GM19193 (cell line): Measurements from ENCODE around the gene INSYN1.

Experiments
- POLR2A ChIP-seq: IDR thresholded peaks from 4 replicates; pipeline ENCODE4 v1.6.1; 2011; ENCODE audit not compliant: insufficient read depth, insufficient read length; ENCODE audit errors: extremely low read depth

INSYN1 gene

DNA sequence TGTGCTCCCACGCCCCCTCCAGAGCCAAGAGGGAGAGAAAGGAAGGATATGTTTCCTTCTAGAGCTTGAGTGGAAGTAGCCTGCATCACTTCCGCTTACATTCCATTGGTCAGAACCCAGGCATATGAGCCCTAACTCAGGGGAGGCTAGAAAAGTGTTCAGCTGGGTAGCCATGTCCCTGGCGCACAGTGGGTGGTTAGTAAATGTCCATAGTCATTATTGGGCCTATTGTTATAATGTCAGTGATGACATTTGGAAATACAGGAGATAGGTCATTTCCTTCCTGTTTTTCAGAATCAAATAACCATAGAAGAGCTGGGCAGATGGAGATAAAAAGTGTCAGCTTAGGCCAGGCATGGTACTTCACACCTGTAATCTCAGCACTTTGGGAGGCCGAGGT is 41.6 kb downstream of the INSYN1 start:
- TF ChIP-seq POLR2A, result no peak

DNA sequence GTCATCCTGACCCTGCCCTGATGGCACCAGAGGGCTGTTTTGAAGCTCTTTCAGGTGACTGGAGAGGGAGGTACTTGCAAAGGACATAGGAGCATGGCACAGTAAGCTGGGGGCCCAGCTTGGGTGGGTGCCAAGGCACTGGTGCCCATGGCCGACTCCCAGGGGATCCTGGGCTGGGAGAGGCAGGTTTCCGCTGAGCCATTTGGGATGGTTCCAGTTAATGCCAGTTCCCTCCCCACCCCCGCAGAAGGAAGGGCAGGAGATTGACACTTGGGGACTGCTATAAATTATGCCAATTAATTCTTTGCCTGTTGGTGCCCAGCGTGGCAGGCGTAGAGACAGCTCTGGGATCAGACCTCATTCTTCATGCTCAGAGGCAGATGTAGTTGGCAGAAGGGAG is 42.8 kb downstream of the INSYN1 start:
- TF ChIP-seq POLR2A, result no peak

DNA sequence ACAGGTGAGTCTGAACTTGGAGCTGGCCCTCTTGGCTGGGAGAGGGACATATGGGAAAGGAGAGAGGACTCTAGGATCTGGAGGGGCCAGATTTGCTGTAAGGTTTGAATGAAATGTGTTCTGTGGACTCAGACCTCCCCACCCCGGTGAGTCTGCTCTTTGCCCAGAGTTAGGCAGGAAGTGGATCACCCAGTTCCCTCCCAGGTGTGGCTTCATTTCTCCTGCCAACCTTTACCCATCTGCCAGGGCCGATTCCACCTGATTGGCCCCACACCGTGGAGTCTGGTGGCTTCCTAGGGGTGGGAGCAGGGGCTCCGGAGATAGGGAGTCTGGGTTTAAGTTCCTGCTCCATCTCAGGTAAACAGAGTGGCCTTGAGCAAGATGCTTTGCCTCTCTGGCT is 43.5 kb downstream of the INSYN1 start:
- TF ChIP-seq POLR2A, result no peak

DNA sequence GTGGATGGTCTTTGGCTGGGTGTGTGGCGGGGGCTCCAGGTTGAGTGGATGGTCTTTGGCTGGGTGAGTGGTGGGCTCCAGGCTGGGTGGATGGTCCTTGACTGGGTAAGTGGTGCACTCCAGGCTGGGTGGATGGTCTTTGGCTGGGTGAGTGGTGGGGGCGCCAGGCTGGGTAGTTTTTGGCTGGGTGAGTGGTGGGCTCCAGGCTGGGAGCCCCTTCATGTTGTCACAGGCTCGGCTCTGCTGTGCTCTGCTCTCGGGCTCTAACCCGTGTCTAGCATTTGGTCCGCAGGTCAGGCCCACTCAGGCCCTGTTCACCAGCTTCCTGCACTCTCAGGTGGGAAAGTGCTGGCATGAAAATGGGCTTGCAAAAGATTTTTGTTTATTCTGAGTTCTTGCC is 43.9 kb downstream of the INSYN1 start:
- TF ChIP-seq POLR2A, result no peak

DNA sequence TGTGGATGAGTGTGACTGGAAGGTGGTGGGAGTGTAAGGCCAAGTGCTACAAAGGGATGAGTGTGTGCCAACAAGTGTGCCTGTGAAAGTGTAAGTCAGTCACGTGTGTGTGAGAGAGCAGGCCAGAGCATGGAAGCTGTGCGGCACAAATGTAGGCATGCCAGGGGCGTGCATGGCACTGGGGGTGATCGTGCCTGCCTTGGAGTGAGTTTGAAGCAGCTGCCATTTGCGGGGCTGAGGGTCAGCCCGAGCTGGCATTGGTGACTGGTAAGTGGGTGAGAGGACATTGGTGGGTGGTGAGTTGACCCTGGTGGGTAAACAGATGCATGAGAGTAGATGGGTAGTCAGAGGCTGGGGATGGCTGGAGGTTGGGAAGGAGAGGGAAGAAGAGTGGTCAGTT is 44.5 kb downstream of the INSYN1 start:
- TF ChIP-seq POLR2A, result no peak

DNA sequence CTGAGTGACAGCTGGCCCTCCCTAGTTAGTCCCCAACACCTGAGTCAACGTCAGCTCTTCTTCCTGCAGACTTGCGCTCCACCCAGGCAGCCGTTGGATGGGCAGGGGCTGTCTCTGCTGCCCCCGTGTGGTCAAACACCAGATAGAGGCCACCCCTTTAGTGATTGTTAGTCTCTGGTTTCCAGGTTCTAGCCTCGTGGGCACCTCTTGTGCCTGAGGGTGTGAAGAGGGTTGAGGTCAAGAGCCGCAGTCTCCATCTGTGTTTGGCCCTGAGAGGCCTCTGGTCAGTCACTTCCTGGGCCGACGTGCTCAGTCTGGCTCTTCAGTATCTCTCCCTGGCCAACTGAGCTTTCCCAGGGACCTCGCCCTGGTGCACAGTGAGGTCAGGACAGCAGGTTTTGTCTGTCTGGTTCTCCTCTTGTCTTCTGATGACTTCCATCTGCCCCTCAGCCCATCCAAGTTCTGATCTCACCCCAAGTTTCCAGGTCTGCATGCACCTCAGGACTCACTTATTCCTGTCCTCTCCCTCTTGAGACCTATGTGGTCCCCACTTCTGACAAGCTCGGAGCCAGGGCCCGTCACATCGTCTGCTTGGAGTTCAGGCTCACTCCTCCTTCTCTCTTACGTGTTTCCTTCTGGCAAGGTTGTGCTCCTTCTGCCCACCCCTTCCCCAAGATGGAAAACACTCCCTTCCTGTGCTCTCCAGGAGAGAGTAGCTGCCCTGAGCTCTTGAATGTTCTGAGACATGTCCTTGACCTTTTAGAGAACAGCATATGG is 48.1 kb downstream of the INSYN1 start:
- TF ChIP-seq POLR2A, result no peak

DNA sequence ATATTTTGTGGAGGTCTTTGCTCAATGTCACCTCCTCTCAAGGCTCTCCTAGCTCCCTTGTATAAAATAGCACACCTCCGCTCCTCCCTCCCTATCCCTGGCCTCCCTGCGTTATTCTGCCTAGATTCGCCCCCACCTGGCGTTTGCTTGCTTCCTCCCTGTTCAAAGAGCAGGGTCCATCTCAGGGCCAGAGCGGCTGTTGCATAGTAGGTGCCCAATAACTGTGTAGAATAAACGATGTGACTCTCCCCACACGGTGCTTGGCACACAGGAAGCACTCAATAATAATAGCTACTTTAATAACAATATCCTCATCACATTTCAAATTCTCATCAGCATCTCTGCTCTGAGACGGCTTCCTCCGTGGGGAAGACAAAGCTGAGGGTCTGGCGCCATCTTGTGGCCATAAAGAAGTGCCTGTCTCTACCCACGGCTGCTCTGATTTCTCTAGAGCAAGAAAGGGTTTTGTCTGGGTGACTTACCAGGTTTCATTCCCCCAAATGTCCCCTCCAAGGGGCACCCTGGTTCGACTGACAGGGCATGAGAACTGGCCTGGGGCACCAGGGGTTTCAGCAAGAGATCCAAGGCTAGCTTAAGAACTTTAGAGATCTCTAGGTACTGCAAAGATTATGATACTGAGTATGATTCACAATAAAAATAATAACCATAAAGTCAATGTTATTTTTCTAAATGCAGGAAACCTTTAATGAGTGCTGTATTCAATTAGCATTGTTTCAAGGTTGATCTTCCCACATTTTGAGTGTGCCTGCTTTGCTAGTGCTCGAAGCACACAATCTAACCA is 52.9 kb downstream of the INSYN1 start:
- TF ChIP-seq POLR2A, result no peak

DNA sequence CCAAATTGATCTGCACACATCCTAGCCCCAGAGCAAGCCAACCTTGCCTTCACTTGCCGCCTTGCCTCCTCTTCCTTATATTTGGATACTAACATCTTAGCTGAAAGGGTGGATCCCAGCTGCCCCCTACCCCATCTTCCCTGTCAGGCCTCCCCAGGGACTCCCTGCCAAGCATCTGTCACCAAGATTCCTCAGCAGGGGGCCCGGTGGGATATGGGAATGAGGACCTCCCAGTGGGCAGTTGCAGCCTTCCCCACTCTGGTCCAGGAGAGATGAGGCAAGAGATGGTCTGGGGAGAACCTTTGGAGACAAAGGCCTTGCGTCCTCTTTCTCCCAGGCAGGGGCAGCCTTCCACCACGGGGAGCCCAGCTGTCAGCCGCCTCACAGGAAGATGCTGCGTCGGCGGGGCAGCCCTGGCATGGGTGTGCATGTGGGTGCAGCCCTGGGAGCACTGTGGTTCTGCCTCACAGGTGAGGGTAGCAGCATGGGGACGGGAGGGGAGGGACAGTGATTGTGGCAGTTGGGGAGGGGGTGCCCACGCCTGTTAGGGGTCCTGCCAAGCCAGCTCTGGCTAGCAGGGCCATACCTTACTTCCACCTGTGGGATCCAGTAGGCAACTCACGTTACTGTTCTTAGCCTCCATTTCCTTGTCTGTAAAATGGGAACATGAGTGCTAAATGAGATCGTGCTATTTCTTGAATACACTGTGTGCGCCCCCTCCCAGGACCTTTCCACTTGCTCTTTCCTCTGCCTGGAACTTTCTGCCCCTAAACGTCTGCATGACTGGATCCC is 53.7 kb downstream of the INSYN1 start:
- TF ChIP-seq POLR2A, result no peak

DNA sequence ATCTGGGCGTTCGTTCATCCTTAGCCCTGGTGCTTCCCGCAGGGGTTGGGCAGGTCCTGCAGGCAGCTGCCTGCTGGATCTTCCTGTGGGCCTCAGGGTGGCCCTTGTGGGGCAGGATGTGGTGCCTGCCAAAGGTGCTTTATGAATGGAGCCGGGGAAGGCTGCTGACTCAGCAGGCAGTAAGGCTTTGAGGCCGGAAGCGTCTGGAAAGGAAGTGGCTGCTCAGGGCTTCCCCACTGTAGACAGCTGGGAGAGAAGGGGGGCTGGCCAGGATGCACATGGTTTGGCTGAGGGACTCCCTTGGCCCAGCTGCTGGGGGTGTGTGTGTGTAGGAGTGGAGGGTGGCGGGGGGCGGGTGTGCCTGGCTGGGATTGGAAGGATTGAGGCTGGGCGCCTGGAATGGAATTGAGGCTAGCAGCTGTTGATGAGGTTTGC is 56.1 kb downstream of the INSYN1 start:
- TF ChIP-seq POLR2A, result no peak

DNA sequence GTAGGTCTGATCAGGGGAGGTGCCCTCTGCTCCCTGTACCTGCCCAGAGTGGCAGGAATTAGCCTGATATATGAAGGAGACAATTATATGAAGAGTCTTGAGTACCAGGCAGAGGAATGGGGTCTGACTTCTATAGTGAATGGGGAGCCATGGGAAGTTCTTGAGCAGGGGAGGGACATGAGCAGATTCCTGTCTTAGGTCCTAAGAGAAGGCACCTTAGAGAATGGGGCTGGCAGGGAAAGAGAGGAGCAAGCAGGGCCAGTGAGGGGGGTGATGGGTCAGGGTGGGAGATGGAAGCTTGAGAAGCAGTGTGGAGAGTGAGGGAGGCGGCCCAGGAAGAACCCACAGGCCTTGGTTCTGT is 56.5 kb downstream of the INSYN1 start:
- TF ChIP-seq POLR2A, result no peak

DNA sequence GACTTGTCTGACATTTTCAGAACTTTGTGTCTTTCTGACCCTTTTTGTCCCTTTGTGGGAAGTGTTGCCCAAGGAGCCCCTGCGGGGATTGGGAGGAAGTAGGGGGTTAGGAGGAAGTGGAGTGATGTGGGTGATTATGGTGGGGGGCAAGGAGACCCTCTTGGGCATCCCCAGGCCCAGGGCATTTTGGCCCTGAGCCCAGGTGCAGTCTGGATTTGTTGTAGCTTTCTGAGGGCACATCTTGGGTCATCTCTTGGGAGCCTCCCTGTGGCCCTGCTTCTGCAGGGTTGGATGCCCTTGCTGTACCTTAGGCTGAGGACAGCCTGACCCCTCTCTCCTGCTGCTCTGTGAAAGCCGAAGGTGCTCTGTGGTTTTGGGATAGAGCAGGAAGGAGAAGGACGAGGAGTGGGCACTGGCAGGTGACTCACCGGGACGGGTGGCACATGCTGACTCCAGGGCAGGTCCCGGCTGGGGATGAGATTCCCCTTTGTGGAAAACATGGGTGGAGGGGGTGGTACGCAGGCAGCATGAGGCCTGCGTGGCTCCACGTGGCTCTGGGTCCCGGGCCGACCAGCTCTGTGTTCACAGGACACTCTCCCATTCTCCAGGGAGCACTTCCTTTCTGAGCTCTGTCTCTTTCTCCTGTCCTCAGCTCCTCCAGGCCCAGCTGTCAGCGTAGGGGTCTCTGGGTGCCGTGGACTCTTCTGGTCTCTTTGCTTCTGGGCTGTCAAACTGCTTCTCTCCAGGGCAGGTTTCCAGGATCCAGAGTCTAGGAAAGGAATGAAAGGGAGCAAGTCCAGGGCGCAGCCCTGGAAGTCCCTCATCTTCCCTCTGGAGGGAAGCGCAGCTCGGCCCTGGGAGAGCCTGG is 57.1 kb downstream of the INSYN1 start:
- TF ChIP-seq POLR2A, result no peak

DNA sequence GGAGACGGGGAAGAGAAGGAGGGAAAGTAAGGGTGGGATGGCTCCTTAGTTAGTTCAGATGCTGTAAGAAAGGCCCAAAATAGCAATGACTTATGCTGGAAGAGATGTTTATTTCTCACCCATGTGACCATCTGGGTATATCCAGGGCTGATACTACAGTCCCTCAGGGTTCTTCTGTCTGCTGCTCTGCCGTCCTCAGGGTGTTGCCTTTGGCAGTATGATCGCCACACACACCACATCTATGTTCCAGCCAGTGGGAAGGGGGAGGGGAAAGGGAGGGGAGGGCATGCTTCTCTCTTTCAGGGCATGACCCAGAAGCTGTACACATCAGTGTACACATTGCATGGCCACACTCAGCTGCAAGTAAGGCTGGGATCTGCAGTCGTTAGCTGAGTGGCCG is 58.7 kb downstream of the INSYN1 start:
- TF ChIP-seq POLR2A, result no peak

DNA sequence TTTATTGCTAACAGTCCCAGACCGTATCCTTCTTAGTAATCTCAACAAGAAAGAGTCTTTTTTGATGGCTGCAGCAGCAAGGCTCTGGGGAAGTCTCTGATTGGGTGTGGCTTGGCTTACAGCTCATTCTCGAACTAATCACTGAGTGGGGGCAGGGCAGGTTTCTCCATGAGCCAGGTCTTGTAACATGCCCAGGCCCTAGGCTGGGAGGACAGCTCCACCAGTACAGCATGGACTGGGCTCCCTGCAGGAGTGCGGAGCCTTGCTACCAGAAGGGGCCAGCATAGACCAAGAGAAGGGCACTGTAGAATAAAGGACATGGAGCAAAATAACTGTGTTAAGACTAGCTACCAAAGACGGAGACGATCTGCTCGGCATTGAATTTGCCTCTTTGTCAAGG is 61.8 kb downstream of the INSYN1 start:
- TF ChIP-seq POLR2A, result no peak

DNA sequence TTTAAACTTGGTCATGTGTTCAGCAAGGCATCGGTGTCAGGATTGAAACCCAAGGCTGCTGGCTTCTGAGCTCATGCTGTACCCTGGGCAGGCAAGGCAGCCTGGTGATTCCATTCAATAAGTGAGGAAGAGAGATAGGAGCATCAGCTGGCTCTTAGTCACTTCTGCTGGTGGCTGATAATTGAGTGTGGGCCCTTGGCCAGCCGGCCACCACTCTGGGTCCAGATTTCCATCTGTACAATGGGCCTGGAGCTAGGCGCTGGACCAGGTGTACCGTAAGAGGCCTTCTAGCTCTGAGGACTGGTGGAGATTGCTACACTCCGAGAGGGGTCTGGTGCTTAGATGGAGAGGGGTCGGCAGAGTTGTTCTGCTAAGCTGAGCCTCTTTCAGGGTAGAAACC is 64.7 kb downstream of the INSYN1 start:
- TF ChIP-seq POLR2A, result no peak
